Esophagus squamous epithelium (tissue), 4 donors: Measurements from ENCODE around the gene MAP7D1.
"Not testable (repeated sequence)": the region's sequence is repeated elsewhere in the genome, so short reads cannot be mapped to it uniquely, and the experiment has no call there.

ENCODE experiments used
- CTCF ChIP-seq, 6 experiments: fragments of 450-650 bp in 4 of 6; fragments of 200-600 bp in 2 of 6; sonication (generic) in 2 of 6; IDR thresholded peaks; one replicate each; pipeline ENCODE4 v1.5.1; 2016 to 2019; ENCODE audit warnings: antibody characterized with exemption in 6 of 6, mild to moderate bottlenecking in 4 of 6, moderate library complexity in 4 of 6
- POLR2A ChIP-seq, 4 donors: fragments of 450-650 bp; IDR thresholded peaks; one replicate each; pipeline ENCODE4 v1.6.1; 2017; ENCODE audit warnings: antibody characterized with exemption in 4 of 4, mild to moderate bottlenecking in 4 of 4, moderate library complexity in 3 of 4

GRCh38 chr1:36221901-36222300 lies 65.9 kb downstream of the MAP7D1 start:
- TF ChIP-seq CTCF, POLR2A (IDR thresholded peaks at IDR 0.05): not testable (repeated sequence)
